KBM-7 (cell line): ENCODE results near the gene NSMF.

Experiments used
- DNase-seq: peaks from one replicate; pipeline ENCODE4 v3.0.0-alpha.2; 2015
- in situ Hi-C: fragments of 300-500 bp; cut with MboI; formaldehyde crosslinking; loops from 2 replicates; pipeline ENCODE4 v1.14.3; 2020; ENCODE audit warnings: low sequenced_read_pairs, low pct_unique_long_range_greater_than_20kb, mixed read lengths

Gene NSMF, protein sequence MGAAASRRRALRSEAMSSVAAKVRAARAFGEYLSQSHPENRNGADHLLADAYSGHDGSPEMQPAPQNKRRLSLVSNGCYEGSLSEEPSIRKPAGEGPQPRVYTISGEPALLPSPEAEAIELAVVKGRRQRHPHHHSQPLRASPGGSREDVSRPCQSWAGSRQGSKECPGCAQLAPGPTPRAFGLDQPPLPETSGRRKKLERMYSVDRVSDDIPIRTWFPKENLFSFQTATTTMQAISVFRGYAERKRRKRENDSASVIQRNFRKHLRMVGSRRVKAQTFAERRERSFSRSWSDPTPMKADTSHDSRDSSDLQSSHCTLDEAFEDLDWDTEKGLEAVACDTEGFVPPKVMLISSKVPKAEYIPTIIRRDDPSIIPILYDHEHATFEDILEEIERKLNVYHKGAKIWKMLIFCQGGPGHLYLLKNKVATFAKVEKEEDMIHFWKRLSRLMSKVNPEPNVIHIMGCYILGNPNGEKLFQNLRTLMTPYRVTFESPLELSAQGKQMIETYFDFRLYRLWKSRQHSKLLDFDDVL

DNA sequence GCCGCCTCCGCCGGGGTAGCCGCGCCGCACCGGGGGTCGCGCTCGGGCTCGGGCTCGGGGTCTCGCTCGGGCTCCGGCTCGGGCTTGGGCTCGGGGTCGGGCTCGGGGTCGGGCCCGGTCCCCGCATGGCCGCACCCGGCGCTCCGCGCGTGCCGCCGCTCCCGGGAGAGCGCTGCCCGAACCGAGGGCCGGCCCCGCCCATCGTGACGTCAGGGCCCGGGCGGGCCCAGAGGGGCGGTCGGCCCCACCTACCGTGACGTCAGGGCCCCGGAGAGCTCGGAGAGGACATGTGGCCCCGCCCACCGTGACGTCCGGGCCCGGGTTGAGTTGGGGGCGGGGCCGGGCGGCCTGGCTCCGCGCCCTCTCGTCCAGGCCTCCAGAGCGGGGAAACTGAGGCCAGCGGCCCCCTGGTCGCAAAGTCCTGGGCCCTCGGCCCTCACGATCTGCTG, at the start of gene NSMF:
Gene NSMF (minus strand): TSS at position 183 of the 449 bp plus-strand sequence. CDS start 232 bp downstream, outside the sequence.
- DNase-seq: peak; percentile 89
- in situ Hi-C loops: no loop called here

DNA sequence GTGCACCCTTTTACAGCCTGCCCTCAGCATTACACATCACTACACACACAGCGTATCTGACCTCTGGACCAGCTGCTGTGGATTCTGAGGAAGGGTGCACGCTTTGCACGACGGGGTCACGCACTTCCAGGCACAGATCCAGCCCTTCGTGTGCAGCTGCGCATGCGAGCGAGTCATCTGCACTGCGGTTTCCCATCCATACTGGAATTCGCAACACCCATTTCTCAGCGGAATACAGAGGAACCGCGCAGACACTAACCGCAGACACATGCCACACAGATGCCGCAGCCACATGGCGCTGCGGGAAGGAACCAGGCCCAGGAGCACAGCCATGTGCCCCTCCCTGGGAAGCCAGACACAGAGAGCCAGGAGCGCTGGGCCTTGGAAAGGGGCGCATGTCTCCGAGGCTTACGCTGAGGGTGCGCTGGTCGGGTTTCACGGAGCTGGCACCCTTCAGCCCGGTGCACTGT, 47.6 kb upstream of the NSMF start:
- in situ Hi-C loops: no loop called here
- no peak for DNase-seq

DNA sequence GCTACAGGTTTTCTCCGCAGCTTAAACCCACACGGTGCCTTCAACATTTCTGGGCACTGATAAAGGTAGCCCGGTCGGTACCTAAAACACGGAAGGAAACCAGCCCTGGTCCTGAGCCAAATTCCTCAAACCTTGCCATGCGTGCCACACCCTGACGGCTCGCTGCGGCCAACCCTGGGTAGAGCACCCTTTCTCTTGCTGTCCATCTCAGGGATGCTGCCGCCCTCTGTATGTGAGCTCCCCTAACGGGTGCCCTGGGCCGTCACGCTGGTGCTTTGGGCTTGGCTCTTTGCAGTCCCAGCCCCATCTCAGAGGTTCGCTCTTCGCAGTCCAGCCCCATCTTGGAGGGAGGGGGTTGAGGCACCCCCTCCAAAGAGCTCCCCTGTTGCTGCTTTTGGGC, 47.1 kb upstream of the NSMF start:
- in situ Hi-C loops: no loop called here
- DNase-seq: no peak

DNA sequence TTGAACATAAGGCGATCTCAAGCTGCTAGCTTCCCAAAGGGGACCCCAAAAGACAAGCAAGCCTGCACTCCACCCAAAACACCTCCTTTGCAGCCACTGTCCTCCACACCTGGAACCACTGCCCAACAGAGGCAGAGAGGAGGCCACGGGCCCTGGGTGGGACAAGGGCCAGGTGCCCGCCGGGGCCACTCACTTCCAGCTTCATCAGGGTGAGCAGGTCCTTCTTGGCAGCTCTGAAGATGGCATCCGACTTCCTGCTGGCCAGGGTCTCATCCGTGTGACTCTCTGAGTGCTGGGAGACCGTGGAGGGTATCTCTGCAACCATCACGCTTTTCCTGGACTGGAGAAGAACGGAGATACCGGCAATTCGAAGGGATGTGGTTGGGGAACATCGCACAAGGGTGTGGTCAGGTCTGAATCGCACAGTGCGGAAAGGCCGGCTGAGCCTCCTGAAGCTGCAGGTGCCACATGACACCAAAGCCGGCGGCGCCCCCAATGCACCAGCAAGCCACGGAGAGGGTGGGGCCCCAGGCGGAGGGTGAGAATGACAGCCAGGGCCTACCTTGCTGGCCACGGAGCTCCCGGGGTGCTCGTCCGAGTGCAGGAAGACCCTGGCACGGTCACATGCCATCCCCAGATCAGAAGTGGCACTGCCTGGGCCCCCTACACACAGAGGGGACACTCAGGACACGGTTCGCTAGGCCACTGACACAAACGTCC, 46.4 kb upstream of the NSMF start:
- DNase-seq: no peak
- in situ Hi-C loops: no loop called here

DNA sequence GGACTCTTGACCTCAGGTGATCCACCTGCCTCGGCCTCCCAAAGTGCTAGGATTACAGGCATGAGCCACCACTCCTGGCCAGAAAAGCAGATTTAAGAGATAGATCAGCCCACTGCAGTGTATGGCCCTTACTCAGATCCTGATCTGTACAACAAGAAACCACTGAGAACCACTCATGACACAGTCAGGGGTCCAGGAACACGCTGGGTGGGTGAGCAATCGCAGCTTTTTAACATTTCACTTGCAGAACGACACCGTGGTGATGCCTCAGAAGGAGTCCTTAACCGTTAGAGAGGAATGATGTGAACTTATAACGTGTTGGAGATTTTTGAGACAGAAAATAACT, 45.3 kb upstream of the NSMF start:
- in situ Hi-C loops: no loop called here

DNA sequence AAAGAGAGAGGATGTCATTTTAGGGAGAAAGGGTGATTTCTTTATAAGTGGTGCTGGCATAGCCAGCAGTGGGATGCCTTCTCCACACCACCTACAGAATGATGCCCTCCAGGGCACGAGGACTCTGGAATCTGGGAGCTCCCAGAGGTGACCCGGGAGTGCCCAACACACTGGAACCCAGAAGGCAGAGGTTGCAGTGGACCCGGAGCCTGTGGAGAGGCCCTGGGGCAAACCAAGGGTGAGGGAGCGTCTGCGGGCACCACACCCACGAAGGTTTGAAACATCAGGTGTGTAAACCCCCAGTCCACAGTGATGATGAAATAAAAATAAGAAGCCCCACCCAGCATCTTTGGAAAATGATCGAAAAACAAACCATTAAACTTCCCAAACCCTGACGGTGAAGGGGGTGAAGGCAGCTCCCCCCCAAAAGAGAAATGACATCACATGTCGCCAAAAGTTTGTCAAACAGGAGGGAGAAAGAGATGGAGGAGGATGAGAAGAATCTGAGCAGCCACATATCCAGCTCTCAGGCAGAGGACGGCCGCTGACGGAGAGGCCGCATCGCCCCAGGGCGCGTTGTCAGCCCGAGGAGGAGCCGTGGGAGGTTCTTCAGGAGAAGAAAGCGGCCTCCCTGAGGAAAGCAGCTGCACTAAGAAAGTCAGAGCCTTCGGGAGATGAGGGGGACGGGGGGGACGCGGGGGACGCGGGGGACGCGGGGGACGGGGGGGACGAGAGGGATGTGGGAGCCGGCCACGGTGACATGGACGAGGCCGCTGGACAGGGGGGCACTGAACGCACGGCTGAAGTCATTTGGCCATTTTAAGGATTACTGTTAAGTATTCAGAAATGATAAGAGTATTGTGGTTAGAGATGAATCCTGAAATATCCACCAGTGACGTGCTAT, 43.1 kb upstream of the NSMF start:
- DNase-seq: no peak
- in situ Hi-C loops: no loop called here

More for the DNA sequence above, 45.3 kb upstream of the NSMF start:
- no peak for DNase-seq

DNA sequence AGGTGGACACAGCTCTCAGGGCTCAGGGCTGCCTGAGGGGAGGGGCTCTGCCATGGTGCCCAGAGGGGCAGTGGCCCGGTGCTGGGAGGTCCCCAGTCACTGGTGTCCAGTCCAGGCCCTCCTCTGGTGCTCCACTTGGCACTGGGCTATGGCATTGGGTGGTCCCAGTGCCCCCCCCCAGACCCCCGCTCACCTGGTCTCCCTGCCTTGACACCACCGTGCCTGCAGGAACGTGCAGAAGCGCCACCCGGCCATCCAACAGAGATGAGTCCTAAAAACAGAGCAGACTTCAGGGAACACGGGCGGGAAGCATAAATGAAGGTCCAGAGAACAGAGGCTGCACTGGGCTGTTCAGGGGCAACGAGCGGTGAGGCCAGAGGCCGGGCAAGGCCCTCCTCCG, 42.3 kb upstream of the NSMF start:
- in situ Hi-C loops: no loop called here
- no peak for DNase-seq

DNA sequence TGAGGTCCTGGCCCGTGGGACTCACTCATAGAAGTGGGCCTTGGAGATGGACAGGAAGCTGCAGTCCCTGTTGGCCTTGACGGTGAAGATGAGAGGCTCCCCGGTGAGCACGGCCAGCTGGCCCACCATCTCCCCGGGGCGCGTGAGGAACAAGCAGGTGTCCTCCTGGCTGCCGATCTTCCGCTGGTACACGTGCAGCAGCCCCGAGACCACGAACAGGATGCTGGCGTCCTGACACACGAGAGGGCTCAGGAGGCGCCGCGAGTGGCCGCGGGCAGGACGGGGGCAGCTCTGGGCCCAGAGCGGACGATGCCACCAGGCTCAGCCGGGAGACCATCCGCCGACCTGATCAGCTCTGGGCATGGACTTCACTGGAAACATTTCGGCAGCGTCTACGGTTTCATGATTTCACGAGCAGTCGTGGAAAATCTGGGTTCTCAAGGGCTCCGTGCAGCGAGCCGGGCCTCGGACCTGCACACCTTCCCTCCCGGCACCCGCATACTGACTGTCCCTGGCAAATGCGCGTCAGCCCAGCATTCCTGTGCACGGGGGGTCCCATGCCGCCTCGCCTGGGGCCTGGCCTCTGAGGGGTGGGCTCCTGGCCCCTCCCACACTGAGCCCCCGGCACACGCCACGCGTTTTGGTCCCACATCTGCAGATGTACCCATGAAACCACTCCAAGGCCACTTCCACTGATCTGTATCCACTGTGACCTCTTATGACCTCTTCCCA, 41.7 kb upstream of the NSMF start:
- in situ Hi-C loops: no loop called here
- no peak for DNase-seq

DNA sequence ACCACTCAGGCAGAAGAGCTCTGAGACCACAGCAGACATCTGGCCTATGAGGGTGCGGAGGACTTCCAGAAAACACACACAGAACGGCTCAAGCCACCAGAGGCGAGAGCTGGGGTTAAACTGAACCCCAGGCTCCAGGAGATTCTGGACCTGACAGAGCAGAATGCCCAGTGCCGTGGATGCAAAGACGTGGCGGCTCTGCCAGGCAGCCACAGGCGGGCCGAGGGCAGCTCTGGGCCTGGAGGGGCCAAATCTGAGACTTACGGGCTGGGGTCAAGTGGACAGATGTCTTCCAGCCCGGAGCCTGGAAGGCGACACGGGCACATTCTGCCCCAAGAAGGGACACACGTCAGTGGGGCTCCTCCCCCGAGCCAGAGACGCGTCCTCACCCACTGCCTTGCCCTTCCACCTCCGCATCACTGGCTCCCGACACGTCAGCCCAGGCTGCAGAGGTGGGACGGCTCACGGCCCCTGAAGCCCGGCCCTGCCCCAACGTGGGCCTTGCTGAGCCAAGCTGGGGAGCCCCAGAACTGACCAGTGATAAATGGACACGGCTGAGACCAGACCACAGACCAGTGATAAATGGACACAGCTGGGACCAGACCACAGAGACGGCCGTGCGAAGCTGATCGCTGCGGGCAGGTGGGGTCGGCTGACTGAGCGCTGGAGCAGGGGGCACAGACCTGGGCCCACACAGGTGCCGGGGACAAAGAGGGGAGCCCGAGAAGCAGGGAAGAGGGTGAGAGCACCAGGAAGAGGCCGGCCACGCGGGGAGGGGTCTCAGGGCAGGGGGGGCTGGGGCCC, 40.9 kb upstream of the NSMF start:
- DNase-seq: no peak
- in situ Hi-C loops: no loop called here

DNA sequence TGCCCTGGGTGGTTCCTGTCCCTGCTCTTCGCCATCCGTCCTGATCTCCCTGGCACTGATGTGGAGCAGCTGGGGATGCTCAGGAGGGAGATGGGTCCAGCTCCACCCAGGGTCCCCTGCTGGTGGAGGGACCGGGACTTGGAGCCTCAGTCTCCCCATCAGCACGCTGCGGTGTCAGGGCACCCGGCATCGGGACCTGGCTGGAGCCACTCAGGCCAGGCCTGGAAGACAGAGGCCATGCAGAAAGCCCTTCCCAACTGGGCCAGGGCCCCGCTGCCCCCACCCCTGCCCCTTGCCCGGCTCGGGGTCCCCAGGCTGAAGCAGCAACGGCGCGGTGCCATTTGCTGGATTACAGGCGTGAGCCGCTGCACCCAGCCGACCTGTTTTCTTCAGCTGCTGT, 40.3 kb upstream of the NSMF start:
- in situ Hi-C loops: no loop called here

DNA sequence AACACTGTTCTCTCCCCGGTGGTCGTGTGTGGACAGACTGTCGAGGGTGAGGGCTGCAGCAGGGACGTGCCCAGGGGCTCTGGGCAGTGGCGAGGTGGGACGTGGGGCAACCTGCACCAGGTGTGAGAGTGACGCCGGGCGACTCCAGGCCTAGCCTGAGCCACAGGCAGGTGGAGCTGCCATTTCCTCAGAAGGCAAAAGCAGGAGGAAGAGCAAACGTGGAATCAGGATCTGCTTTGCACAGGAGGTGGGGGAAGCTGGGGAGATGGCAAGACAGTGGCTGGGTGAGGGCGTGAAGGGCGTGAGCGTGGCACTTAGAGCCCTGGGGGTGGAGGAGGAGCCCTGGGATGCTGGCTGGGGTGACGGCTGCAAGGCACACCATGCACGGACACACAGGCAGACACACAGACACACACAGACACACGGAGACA, 39.6 kb upstream of the NSMF start:
- in situ Hi-C loops: no loop called here
- no peak for DNase-seq

More for the DNA sequence above, 40.3 kb upstream of the NSMF start:
- no peak for DNase-seq

DNA sequence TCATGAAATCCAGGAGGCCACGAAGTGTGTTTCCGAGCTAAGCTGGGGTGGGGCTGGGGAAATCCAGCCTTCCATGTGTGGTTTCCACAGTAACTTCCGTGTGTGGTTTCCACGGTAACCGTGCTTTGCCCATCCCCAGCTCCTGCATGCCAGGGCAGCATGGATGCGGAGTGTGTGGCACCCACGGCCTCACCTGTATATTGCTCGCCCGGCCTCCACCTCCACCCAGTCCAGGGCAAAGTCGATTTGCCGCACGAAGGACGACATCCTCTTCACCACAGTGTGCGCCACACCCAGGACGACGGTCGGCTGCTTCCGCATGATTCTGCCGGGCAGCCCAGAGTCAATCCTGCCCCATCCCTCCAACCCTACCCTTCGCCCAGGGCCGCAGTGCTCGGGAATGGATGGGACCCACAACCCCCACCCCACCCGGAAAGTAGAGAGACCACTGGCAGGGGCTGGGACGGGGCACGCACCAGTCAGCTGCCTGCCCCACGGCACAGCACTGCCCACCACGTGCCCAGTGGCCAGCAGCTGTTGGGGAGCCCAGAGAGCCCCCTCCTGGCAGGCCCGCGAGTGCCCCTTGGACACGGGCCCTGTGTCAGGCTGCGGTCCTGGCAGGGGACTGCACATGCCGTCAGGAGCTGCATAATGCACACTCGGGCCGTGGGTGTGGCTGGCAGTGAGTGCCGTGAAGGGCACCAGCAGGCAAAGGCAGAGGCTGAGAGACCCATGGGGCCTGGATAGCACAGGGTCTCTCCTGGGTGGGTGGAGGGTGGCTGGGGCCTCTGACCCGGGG, 39.0 kb upstream of the NSMF start:
- in situ Hi-C loops: no loop called here
- no peak for DNase-seq

DNA sequence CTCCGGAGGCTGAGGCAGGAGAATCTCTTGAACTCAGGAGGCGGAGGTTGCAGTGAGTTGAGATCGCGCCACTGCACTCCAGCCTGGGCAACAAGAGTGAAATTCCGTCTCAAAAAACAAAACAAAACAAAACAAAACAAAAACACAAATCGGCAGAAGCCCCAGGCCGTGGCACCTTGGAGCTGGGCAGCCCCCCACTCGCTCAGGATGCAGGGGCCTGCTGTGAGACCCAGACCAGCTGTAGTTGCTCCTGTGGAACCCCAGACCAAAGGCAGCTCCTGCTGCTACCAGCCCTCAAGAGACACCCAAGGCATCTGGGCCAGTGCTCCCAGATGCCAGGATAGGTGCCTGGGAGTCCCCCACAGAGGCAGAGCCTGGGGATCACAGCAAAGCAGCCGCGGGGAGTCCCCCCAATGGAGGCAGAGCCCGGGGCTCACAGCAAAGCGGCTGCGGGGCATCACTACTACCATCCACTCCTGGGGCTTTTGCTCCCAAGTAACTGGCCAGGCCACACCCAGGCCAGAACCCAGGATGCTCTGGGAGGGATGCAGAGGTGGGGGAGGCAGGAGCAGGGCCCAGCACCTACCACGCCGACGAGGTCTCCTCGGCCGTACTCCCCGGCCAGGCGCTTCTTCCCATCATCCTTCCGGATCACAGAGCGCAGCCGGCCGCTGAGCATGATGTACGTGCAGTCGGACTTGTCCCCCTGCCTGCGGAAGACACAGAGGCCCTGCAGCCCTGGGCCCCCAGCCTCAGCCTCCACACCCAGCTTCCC, 37.7 kb upstream of the NSMF start:
- in situ Hi-C loops: no loop called here
- no peak for DNase-seq

DNA sequence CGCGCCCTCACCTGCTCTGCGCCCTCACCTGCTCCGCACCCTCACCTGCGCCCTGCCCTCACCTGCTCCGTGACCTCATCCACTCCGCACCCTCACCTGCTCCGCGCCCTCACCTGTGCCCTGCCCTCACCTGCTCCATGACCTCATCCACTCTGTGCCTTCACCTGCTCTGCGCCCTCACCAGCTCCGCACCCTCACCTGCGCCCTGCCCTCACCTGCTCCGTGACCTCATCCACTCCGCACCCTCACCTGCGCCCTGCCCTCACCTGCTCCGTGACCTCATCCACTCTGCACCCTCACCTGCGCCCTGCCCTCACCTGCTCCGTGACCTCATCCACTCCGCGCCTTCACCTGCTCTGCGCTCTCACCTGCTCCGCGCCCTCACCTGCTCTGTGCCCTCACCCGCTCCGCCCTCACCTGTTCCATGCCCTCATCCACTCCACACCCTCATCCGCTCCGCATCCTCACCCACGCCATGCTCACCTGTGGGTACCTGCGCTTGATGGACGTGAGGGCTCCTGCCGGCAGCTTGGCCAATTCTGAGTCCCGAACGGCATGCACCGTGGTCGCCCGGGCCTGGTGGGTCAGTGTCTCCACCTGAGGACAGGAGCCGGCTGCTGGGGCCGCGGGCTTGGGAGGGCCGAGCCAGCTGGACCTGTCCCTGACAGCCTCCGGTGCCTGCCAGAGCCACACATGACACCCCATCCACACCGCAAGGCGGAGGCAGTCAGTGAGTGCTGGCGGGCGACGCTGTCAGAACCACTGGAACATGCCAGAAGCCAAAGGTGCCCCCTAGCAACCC, 35.6 kb upstream of the NSMF start:
- in situ Hi-C loops: no loop called here
- DNase-seq: no peak

DNA sequence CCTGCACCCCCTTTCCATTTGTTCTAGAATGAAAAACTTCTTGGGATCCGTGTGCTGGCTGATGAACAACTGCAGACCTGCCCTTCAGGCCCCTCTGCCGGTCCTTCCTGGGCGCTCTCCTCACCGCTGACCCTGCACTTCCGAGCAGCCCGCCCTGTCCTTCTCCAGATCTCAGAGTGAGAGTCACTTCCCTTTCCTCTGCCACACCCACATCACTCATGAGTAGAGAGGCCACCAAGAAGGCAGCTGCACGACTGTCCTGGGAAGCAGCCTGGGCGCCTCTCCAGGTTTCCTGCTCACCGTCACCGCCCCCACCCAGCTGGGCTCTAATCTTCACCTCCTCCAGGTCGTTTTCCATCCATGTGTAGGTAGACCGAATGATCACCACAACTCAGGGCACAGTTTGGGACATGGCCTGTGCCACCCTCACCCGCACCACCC, 35.0 kb upstream of the NSMF start:
- in situ Hi-C loops: no loop called here
- DNase-seq: peak; percentile 73
